ENCODE data around the gene MYO7A.

MYO7A gene

DNA sequence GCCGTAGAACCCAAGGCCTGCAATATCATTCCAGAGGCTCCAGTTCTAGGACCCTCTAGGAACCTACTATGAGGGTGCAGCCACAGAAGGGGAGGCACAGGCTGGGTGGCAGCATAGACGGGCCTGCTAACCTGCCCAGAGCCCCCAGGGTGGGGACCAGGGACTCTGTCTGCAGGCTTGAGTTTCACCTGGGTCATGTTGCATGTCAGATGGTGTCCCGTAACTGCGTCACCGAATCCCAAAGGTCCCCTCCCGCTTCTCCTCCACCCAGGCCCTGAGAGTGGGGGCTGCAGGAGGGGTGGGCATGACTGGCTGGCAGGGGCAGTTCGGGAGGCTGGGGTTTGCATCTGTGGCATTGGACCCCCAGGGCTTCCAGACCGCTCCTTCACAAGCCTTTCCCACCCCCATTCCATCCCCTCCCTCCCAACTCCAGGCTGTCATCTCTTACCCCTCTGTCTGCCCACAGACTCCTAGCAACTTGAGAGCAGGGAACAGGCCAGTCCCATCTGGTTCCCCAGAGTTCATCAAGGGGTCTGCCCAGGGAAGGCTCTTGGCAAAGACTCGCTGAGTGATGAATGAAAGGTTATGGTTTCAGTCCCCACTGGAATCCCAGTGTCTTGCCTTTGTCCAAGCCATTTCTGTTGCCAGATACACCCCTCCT lies 16.3 kb downstream of the MYO7A start:
- DNase-seq: no peak
- TF ChIP-seq, protein P1, sequence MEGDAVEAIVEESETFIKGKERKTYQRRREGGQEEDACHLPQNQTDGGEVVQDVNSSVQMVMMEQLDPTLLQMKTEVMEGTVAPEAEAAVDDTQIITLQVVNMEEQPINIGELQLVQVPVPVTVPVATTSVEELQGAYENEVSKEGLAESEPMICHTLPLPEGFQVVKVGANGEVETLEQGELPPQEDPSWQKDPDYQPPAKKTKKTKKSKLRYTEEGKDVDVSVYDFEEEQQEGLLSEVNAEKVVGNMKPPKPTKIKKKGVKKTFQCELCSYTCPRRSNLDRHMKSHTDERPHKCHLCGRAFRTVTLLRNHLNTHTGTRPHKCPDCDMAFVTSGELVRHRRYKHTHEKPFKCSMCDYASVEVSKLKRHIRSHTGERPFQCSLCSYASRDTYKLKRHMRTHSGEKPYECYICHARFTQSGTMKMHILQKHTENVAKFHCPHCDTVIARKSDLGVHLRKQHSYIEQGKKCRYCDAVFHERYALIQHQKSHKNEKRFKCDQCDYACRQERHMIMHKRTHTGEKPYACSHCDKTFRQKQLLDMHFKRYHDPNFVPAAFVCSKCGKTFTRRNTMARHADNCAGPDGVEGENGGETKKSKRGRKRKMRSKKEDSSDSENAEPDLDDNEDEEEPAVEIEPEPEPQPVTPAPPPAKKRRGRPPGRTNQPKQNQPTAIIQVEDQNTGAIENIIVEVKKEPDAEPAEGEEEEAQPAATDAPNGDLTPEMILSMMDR (IDR thresholded peaks at IDR 0.05; ENCODE audit: low read depth, low read length): no peak
- Histone ChIP-seq H3K4me3 (ENCODE audit: low read depth, low read length) (no peak overlapping the region), H3K9me3 (ENCODE audit: severe bottlenecking) (no peaks in the 10 kb centered on the region), H3K36me3 (peaks cover 70% of the 10 kb centered on the region), H3K27ac (no peak overlapping the region), H3K27me3 (ENCODE audit: insufficient read depth, low read depth, severe bottlenecking) (no peaks in the 10 kb centered on the region)

DNA sequence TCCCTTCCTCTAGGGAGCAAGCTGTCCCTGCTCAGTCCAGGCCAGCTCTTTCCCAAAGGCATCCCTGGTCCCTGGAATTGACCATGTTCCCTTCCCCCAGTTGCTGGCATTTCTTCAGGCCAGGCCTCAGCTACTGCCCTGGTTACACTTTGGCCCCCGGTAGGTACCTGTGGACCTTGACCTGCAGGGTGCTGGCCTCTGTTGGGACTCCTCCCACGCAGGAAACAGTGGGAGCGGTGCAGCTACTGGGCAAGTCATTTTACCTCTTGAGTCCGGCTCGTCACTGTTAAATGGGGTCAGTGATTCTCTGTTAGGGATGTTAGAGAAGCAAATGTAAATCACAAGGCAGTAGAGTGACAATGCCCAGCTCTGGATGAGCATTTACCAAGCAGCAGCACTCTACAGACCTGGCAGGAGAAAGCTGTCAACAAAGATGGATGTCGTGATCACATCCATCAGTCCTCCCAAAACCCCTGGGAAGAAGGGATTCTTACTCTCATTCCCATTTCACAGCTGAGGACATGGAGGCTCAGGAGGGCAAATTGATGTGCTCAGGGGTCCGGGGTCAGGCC lies 16.9 kb downstream of the MYO7A start:
- DNase-seq: no peak
- TF ChIP-seq, protein P1 (IDR thresholded peaks at IDR 0.05; ENCODE audit: low read depth, low read length): no peak
- Histone ChIP-seq H3K4me3 (ENCODE audit: low read depth, low read length) (no peak overlapping the region), H3K27ac (no peak overlapping the region), H3K36me3 (peaks cover 76% of the 10 kb centered on the region), H3K9me3 (ENCODE audit: severe bottlenecking) (no peaks in the 10 kb centered on the region), H3K27me3 (ENCODE audit: insufficient read depth, low read depth, severe bottlenecking) (no peaks in the 10 kb centered on the region)

DNA sequence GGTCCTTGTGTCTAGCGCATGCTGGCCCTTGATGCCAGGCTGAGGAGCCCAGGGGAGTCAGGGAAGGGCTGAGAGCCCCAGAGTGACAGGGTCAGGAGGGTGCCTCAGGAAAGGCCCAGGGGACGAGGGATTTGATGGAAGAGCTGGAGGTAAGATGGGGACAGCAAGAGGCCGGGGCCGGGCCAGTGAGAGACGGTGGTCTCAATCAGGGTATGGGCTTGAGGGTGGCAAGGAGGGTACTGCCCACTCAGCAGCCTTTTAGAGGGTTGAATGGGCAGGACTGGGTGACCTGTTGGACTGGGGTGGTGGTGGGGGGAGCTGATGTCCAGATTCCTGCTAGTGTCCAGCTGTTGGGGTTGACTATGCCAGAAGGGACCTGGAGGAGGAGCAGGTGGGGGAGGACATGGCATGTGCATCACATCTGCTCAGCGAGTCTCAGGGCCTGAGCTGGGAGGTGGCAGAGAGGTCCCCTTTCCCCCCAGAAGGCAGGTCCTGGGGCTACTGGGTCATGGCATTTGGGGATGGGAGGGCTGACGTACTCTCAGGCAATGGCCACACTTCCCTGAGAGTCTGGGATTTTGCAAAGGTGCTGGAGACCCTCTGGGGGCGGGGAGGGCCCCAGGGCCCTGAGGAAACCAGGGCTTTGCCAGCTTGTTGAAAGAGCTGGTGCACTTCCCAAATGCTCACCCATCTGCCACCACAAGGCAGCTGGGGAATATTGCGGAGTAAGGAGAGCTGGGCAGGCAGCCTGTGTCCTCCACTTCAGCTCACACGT lies 18.4 kb downstream of the MYO7A start:
- no peak for DNase-seq
- peaks cover 84% of the 10 kb centered on the region for H3K36me3 ChIP-seq

DNA sequence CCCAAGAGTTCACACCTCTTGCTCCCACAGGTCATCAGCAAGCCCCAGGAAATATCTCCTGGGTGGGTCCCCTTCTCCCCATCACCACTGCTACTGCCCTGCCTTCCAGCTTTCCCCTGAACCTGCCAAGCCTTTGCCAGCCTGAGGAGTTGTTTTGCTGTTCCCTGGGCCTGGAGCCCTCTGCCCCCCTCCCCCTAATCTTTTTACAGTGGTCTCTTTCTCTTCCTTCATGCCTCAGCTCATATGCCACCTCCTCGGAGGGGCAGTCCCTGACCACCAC lies 18.9 kb downstream of the MYO7A start:
- DNase-seq: no peak
- peaks cover 87% of the 10 kb centered on the region for H3K36me3 ChIP-seq
- TF ChIP-seq, protein P1 (IDR thresholded peaks at IDR 0.05; ENCODE audit: low read depth, low read length): no peak

More for the DNA sequence above, 18.4 kb downstream of the MYO7A start:
- TF ChIP-seq, protein P1 (IDR thresholded peaks at IDR 0.05; ENCODE audit: low read depth, low read length): no peak
- H3K9me3 ChIP-seq (ENCODE audit: severe bottlenecking): no peaks in the 10 kb centered on the region
- H3K27ac ChIP-seq: peak overlapping the region; percentile 25
- H3K4me3 ChIP-seq (ENCODE audit: low read depth, low read length): no peak overlapping the region
- H3K27me3 ChIP-seq (ENCODE audit: insufficient read depth, low read depth, severe bottlenecking): no peaks in the 10 kb centered on the region

DNA sequence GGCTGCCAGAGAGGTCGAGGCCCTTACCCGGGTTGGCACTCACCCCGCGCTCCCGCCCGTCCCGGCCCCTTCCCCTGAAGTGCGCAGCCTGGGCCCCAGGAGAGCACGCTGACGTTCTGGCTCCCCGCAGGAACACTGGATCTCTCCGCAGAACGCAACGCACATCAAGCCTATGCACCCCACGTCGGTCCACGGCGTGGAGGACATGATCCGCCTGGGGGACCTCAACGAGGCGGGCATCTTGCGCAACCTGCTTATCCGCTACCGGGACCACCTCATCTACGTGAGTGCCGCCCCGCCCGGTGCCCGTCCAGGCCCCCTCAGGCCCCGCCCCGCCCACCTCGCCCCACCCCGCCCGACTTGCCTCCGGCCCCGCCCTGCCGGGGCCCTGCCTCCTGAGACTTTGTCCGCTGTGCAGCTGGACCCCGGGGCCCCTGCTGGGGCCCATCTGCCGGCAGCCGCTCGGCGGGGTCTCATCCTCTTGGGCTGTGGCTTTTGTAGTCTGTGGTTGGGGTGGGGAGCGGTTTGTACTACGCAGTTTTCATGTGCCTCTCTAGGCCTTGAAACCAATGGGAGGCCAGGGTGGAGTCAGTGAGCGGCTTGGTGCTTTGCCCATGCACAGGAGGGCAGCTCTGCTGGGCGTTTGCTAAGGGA lies 19.7 kb downstream of the MYO7A start:
- no peaks in the 10 kb centered on the region for H3K9me3 ChIP-seq (ENCODE audit: severe bottlenecking)
- peaks cover 89% of the 10 kb centered on the region for H3K36me3 ChIP-seq
- peak; percentile 85 for DNase-seq
- TF ChIP-seq, protein P1 (IDR thresholded peaks at IDR 0.05; ENCODE audit: low read depth, low read length): no peak
- no peaks in the 10 kb centered on the region for H3K27me3 ChIP-seq (ENCODE audit: insufficient read depth, low read depth, severe bottlenecking)
- peak overlapping the region; percentile 76 for H3K27ac ChIP-seq
- peak overlapping the region; percentile 15 for H3K4me3 ChIP-seq (ENCODE audit: low read depth, low read length)

More for the DNA sequence above, 18.9 kb downstream of the MYO7A start:
- H3K9me3 ChIP-seq (ENCODE audit: severe bottlenecking): no peaks in the 10 kb centered on the region
- H3K27ac ChIP-seq: peak overlapping the region; percentile 25
- no peaks in the 10 kb centered on the region for H3K27me3 ChIP-seq (ENCODE audit: insufficient read depth, low read depth, severe bottlenecking)
- H3K4me3 ChIP-seq (ENCODE audit: low read depth, low read length): no peak overlapping the region

All from WERI-Rb-1 (cell line).